HUES48 (cell line): Measurements from ENCODE around the gene FBLN1.
"Not testable (repeated sequence)": the region's sequence is repeated elsewhere in the genome, so short reads cannot be mapped to it uniquely, and the experiment has no call there.

Experiments used
- H3K27ac ChIP-seq: one replicate; pipeline ENCODE4 v1.7.0; 2013; ENCODE audit warnings: low read depth, low read length, inconsistent platforms
- H3K27me3 ChIP-seq: 2 replicates; pipeline ENCODE4 v1.6.1; 2013; ENCODE audit warnings: mild to moderate bottlenecking, low read length; ENCODE audit not compliant: control insufficient read depth, insufficient read depth
- H3K36me3 ChIP-seq: 2 replicates; pipeline ENCODE4 v1.6.1; 2013; ENCODE audit warnings: low read length; ENCODE audit not compliant: control insufficient read depth, insufficient read depth
- H3K4me1 ChIP-seq: 2 replicates; pipeline ENCODE4 v1.6.1; 2013; ENCODE audit warnings: mild to moderate bottlenecking, low read length; ENCODE audit not compliant: control insufficient read depth, insufficient read depth
- H3K4me3 ChIP-seq: 2 replicates; pipeline ENCODE4 v1.5.1; 2013; ENCODE audit warnings: mild to moderate bottlenecking, low read depth, low read length
- H3K9ac ChIP-seq: 2 replicates; pipeline ENCODE4 v1.6.1; 2013; ENCODE audit warnings: mild to moderate bottlenecking, low read depth, low read length, moderate library complexity
- H3K9me3 ChIP-seq: 2 replicates; pipeline ENCODE4 v1.6.1; 2013; ENCODE audit warnings: low read length; ENCODE audit not compliant: control insufficient read depth, insufficient read depth

Gene FBLN1

DNA sequence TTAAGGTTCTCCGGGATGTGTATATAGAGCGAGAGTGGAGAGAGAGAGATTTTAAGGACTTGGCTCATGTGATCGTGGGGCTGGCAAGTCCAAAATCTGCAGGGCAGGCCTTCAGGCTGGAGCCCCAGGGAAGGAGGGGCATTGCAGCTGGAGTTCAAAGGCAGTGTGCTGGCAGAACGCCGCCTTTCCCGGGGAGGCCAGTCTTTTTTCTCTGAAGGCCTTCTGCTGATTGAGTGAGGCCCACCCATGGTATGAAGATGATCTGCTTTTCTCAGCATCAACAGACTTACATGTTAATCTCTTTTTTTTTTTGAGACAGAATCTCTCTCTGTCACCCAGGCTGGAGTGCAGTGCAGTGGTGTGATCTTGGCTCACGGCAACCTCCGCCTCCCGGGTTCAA is 25.4 kb downstream of the FBLN1 start:
- peaks cover 88% of the 10 kb centered on the region for H3K36me3 ChIP-seq
- no peaks in the 10 kb centered on the region for H3K27me3 ChIP-seq
- no peak overlapping the region for H3K9ac ChIP-seq

DNA sequence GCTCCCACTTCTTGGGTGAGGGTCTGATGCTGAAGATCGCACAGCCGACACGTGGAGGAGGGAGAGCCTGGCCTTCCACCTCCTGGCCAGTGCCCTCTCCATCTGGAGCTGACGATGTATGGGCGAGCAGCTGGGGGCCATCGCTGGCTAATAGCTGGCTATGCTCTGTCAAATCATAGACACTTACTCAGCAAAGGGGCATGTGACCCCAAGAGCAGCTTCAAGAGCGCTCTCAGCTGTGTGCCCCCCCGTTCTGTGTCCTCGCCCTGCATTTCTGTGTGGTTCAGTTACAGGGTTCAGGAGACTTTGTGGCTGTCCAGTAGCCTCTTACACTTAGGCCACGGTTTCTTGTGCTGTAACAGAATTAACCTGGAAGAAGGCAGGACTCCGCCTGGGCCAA is 26.4 kb downstream of the FBLN1 start:
- H3K27me3 ChIP-seq = no peaks in the 10 kb centered on the region
- H3K4me3 ChIP-seq = no peak overlapping the region
- no peak overlapping the region for H3K9ac ChIP-seq
- H3K4me1 ChIP-seq = no peaks in the 10 kb centered on the region
- peaks cover 89% of the 10 kb centered on the region for H3K36me3 ChIP-seq
- no peak overlapping the region for H3K27ac ChIP-seq
- no peaks in the 10 kb centered on the region for H3K9me3 ChIP-seq

More for the DNA sequence above, 25.4 kb downstream of the FBLN1 start:
- Histone ChIP-seq H3K27ac (no peak overlapping the region), H3K9me3 (no peaks in the 10 kb centered on the region), H3K4me1 (no peaks in the 10 kb centered on the region), H3K4me3 (no peak overlapping the region)

GRCh38 chr22:45529971-45530575 is 27.4 kb downstream of the FBLN1 start:
- no peak overlapping the region for H3K9ac ChIP-seq
- no peaks in the 10 kb centered on the region for H3K9me3 ChIP-seq
- H3K27me3 ChIP-seq = no peaks in the 10 kb centered on the region
- H3K4me3 ChIP-seq = no peak overlapping the region
- peaks cover 92% of the 10 kb centered on the region for H3K36me3 ChIP-seq
- H3K27ac ChIP-seq = no peak overlapping the region
- H3K4me1 ChIP-seq = no peaks in the 10 kb centered on the region

- Histone ChIP-seq H3K9me3 (no peaks in the 10 kb centered on the region), H3K4me3 (no peak overlapping the region), H3K36me3 (peaks cover 89% of the 10 kb centered on the region), H3K9ac (no peak overlapping the region), H3K4me1 (no peaks in the 10 kb centered on the region), H3K27me3 (no peaks in the 10 kb centered on the region), H3K27ac (no peak overlapping the region)
These were observed 29.0 kb downstream of the FBLN1 start for GRCh38 chr22:45531441-45532234.

DNA sequence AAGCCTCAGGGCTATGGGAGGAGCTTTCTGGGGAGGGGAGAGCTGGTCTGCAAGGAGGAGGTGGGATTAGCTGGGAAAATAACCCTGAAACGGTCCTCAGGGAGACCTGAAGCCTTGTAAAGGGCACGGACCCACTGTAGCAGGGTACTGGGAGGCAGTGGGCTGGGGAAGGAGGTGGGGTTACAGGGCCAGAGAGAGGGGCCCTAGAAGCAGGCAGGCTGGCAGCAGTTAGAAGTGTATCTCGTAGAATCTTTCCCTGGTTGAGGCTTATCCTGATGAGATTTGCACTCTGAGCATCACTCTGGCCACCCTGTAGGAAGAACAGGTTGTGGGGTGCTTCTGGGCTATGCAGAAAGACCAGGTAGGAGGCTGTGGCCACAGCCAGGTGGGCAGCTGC is 29.6 kb downstream of the FBLN1 start:
- no peak overlapping the region for H3K9ac ChIP-seq
- H3K4me3 ChIP-seq = no peak overlapping the region
- H3K4me1 ChIP-seq = no peaks in the 10 kb centered on the region
- peaks cover 88% of the 10 kb centered on the region for H3K36me3 ChIP-seq
- no peaks in the 10 kb centered on the region for H3K9me3 ChIP-seq
- no peaks in the 10 kb centered on the region for H3K27me3 ChIP-seq
- H3K27ac ChIP-seq = no peak overlapping the region

DNA sequence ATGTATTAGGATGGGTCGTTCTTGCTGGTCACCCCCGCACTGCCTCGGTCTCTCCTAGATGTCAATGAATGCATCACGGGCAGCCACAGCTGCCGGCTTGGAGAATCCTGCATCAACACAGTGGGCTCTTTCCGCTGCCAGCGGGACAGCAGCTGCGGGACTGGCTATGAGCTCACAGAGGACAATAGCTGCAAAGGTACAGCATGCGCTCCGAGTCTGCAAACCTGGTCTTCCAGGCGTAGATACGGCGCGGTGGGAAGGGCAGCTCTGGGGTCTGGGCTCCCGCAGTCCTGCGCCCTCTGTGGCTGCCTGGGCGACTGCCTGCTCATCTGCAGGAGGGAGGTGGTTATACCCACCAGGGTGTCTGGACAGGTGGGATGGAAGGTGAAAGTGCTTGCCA is 31.0 kb downstream of the FBLN1 start:
- no peak overlapping the region for H3K9ac ChIP-seq
- H3K27ac ChIP-seq = no peak overlapping the region
- H3K4me1 ChIP-seq = no peaks in the 10 kb centered on the region
- no peaks in the 10 kb centered on the region for H3K27me3 ChIP-seq
- H3K36me3 ChIP-seq = peaks cover 78% of the 10 kb centered on the region
- no peak overlapping the region for H3K4me3 ChIP-seq
- no peaks in the 10 kb centered on the region for H3K9me3 ChIP-seq

DNA sequence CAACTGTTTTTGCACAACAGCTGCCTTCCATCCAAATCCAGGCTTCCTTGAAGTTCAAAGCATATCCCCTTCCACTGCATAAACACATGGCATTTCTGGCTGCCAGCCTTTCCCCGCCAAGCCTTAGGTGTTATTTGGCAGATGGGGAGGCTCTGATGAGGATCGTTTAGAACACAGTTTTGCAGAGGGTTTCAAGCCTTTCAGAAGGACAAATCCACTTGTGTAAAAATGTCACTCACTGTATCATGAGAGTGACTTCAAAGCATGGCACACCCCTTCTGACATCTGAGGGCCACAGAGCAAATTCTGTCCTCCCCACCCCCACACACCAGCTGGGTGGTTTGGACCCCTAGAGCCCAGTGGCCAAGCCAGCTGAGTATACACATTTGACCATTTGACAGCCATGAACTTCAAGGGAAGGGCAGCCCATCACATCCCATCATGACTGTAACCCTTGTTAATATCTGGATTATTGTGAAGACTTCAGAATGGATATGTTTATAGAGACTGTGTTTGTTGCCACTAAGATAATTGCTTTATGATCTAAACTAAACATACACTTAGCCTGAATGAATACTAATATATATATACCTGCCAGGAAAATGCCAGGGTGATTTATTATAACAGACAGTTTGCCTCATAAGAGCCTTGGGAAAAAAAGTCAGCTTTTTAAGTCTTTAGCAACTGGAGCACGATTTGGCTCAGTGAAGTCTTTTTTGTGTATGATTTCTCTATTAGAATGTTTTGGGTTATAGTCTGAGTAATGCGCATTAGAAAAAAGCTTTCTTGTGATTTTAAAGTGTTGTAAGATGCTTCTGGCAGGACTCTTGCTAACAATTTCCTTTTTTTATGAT is 31.9 kb downstream of the FBLN1 start:
- Histone ChIP-seq H3K27ac (no peak overlapping the region), H3K36me3 (peaks cover 72% of the 10 kb centered on the region), H3K9me3 (no peaks in the 10 kb centered on the region), H3K27me3 (no peaks in the 10 kb centered on the region), H3K4me1 (no peaks in the 10 kb centered on the region), H3K9ac (no peak overlapping the region), H3K4me3 (no peak overlapping the region)

- no peak overlapping the region for H3K27ac ChIP-seq
- no peak overlapping the region for H3K4me3 ChIP-seq
- H3K4me1 ChIP-seq = no peaks in the 10 kb centered on the region
- no peak overlapping the region for H3K9ac ChIP-seq
- H3K9me3 ChIP-seq = no peaks in the 10 kb centered on the region
- H3K27me3 ChIP-seq = no peaks in the 10 kb centered on the region
- peaks cover 74% of the 10 kb centered on the region for H3K36me3 ChIP-seq
These were observed 32.6 kb downstream of the FBLN1 start for GRCh38 chr22:45535290-45535689.

GRCh38 chr22:45535835-45536234 is 33.2 kb downstream of the FBLN1 start:
- not testable (repeated sequence) for H3K9ac ChIP-seq, H3K27me3 ChIP-seq, H3K4me1 ChIP-seq, H3K27ac ChIP-seq, H3K9me3 ChIP-seq, H3K4me3 ChIP-seq
- H3K36me3 ChIP-seq = peaks cover 75% of the 10 kb centered on the region

DNA sequence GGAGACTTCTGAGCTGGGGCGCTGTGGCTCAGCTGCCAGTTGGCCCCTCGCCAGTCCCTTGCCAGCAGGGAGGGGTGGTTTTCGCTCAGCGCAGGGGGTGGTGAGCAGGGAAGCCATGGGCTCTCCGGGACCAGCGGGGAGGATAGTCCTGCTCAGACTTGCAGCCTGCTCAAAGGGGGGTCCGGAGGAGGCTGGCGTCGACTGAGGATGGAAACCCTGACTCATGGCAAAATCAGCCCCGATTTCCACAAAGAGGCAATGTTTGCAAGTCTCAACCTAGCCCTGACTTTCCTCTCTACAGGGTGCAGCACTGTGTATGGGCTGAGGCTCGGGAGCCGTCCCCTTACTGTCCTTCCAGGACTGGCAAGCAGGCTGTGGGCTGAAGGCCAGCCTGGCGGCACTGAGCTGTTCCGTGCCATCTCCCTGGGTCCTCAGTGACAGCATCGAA is 35.1 kb downstream of the FBLN1 start:
- Histone ChIP-seq H3K36me3 (peaks cover 77% of the 10 kb centered on the region), H3K27me3 (no peaks in the 10 kb centered on the region), H3K9me3 (no peaks in the 10 kb centered on the region), H3K4me1 (no peaks in the 10 kb centered on the region), H3K27ac (peak overlapping the region; percentile 11), H3K9ac (no peak overlapping the region), H3K4me3 (no peak overlapping the region)

GRCh38 chr22:45538281-45538680 is 35.6 kb downstream of the FBLN1 start:
- Histone ChIP-seq H3K27me3 (no peaks in the 10 kb centered on the region), H3K4me1 (no peaks in the 10 kb centered on the region), H3K4me3 (no peak overlapping the region), H3K36me3 (peaks cover 77% of the 10 kb centered on the region), H3K27ac (no peak overlapping the region), H3K9me3 (no peaks in the 10 kb centered on the region), H3K9ac (no peak overlapping the region)
